GM03348 (cell line): ENCODE data around the gene PRRT1B.
A peak's percentile ranks its signal among the peaks of the same experiment; 100 is the strongest.

Experiments
- DNase-seq: peaks from one replicate; pipeline ENCODE4 v3.0.0; 2012; ENCODE audit warnings: low spot score

Gene PRRT1B

GRCh38 chr9:131596430-131596743 is 51.1 kb downstream of the PRRT1B start:
- no peak for DNase-seq

GRCh38 chr9:131597246-131597645 is 51.9 kb downstream of the PRRT1B start:
- no peak for DNase-seq

GRCh38 chr9:131598121-131598520 is 52.8 kb downstream of the PRRT1B start:
- no peak for DNase-seq

GRCh38 chr9:131601683-131602181 is 56.4 kb downstream of the PRRT1B start:
- no peak for DNase-seq

- no peak for DNase-seq
These were observed 57.9 kb downstream of the PRRT1B start for GRCh38 chr9:131603199-131603598.

- no peak for DNase-seq
These were observed 58.6 kb downstream of the PRRT1B start for GRCh38 chr9:131603711-131604439.

- no peak for DNase-seq
These were observed 60.7 kb downstream of the PRRT1B start for GRCh38 chr9:131605770-131606590.

GRCh38 chr9:131606896-131607567 is 61.7 kb downstream of the PRRT1B start:
- DNase-seq, result no peak

GRCh38 chr9:131607591-131607990 is 62.3 kb downstream of the PRRT1B start:
- DNase-seq, result no peak

GRCh38 chr9:131608493-131609037 is 63.2 kb downstream of the PRRT1B start:
- DNase-seq, result peak; percentile 93
